GM12892 (cell line): ENCODE measurements around the gene NUDT12.

Source experiments
- DNase-seq: peaks from one replicate; pipeline ENCODE4 v3.0.0; 2011; ENCODE audit not compliant: insufficient read length
- FAIRE-seq: peaks from 2 replicates; lab custom pipeline; 2011; peaks lifted over from hg19 to GRCh38; lab: Jason Lieb, UNC
- POLR2A ChIP-seq: IDR thresholded peaks from 2 replicates; pipeline ENCODE4 v1.6.1; 2011; ENCODE audit warnings: low read depth, low read length, control low read depth
- POLR2AphosphoS5 ChIP-seq: IDR thresholded peaks from 2 replicates; pipeline ENCODE4 v1.6.1; 2011; ENCODE audit warnings: low read depth, low read length, control low read depth
- TAF1 ChIP-seq: IDR thresholded peaks from 2 replicates; pipeline ENCODE4 v1.6.1; 2011; ENCODE audit warnings: low read depth, mild to moderate bottlenecking, control low read depth, low read length, borderline replicate concordance

The NUDT12 gene

GRCh38 chr5:103573411-103573810 is 10.8 kb upstream of the NUDT12 start:
- TF ChIP-seq POLR2AphosphoS5 (no peak), POLR2A (no peak), TAF1 (no peak)
- FAIRE-seq (no peak), DNase-seq (no peak)

- TF ChIP-seq POLR2A (no peak), POLR2AphosphoS5 (no peak), TAF1 (no peak)
- DNase-seq (no peak), FAIRE-seq (no peak)
Observed at GRCh38 chr5:103572454-103572853, 9.9 kb upstream of the NUDT12 start.

- FAIRE-seq = no peak
Observed at GRCh38 chr5:103571730-103572129, 9.1 kb upstream of the NUDT12 start.

GRCh38 chr5:103569313-103570060 is 6.9 kb upstream of the NUDT12 start:
- TF ChIP-seq TAF1 (no peak), POLR2AphosphoS5 (no peak)
- DNase-seq (no peak), FAIRE-seq (no peak)

More at GRCh38 chr5:103571730-103572129, 9.1 kb upstream of the NUDT12 start:
- DNase-seq = no peak
- TF ChIP-seq POLR2A = no peak
- no peak for TF ChIP-seq TAF1
- TF ChIP-seq POLR2AphosphoS5 = no peak

- DNase-seq (no peak), FAIRE-seq (peak; percentile 54)
- no peak for TF ChIP-seq POLR2A
- TF ChIP-seq TAF1 = no peak
- no peak for TF ChIP-seq POLR2AphosphoS5
Observed at GRCh38 chr5:103565719-103566118, 3.1 kb upstream of the NUDT12 start.

- FAIRE-seq (peak; percentile 5), DNase-seq (no peak)
- TF ChIP-seq POLR2AphosphoS5 (no peak), POLR2A (no peak), TAF1 (no peak)
Observed at GRCh38 chr5:103561685-103562452, 720 bp downstream of the NUDT12 start.

GRCh38 chr5:103560826-103561225 is 1.8 kb downstream of the NUDT12 start:
- TF ChIP-seq POLR2AphosphoS5 (no peak), TAF1 (no peak), POLR2A (no peak)
- FAIRE-seq = no peak

GRCh38 chr5:103546858-103547257 is 15.7 kb downstream of the NUDT12 start:
- no peak for DNase-seq
- no peak for TF ChIP-seq POLR2A
- TF ChIP-seq TAF1 = no peak
- TF ChIP-seq POLR2AphosphoS5 = no peak
- peak; percentile 9 for FAIRE-seq

More at GRCh38 chr5:103560826-103561225, 1.8 kb downstream of the NUDT12 start:
- DNase-seq = no peak

GRCh38 chr5:103542441-103542840 is 20.1 kb downstream of the NUDT12 start:
- no peak for DNase-seq
- no peak for TF ChIP-seq TAF1
- no peak for TF ChIP-seq POLR2AphosphoS5
- no peak for TF ChIP-seq POLR2A
- no peak for FAIRE-seq

- TF ChIP-seq TAF1 (no peak), POLR2A (no peak), POLR2AphosphoS5 (no peak)
- DNase-seq (no peak), FAIRE-seq (no peak)
Observed at GRCh38 chr5:103541569-103541968, 21.0 kb downstream of the NUDT12 start.

- FAIRE-seq (no peak), DNase-seq (no peak)
- TF ChIP-seq TAF1 (no peak), POLR2AphosphoS5 (no peak), POLR2A (no peak)
Observed at GRCh38 chr5:103541114-103541513, 21.5 kb downstream of the NUDT12 start.
